ENCODE results near the gene ZNF292.
"Not testable (repeated sequence)": the region's sequence is repeated elsewhere in the genome, so short reads cannot be mapped to it uniquely, and the experiment has no call there.

Gene ZNF292

GRCh38 chr6:87154993-87155841 is at the start of gene ZNF292:
ZNF292 (plus strand) TSS chr6:87155565; CDS start chr6:87155592, 27 bp downstream.
- DNase-seq: peak; percentile 95

DNA sequence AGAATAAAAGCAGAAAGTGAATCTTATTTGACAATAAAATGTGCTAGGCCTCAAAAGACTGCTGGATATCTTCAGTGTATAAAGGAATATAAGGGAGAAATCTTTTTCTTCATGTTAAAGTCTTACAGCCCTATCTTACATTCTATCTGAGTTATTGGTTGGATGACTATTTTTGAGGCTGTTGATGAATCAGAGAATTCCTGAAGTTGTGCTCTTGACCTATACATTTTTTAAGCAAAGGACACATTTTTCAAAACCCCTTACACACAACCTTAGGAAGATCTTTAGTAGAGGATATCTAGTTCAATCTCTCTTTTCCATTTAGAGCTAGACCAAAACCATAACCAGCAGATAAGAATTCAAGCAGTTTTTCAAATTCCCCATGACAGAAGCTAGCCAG is 49.5 kb upstream of the ZNF292 start:
- no peak for DNase-seq

DNA sequence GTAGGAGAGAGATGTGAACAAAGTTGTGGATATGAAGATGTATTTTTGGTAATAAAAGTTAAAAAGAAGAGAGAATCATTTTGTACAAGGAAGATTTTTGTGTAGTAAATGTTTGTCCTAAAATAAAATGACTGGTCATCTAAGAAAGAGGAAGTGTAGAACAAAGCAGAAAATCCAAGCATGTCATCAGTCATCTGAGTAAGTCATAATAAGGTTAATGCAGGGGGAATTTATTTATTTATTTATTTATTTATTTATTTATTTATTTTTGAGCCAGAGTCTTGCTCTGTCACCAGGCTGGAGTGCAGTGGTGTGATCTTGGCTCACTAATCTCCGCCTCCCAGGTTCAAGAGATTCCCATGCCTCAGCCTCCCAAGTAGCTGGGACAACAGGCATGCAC is 44.7 kb upstream of the ZNF292 start:
- no peak for DNase-seq

DNA sequence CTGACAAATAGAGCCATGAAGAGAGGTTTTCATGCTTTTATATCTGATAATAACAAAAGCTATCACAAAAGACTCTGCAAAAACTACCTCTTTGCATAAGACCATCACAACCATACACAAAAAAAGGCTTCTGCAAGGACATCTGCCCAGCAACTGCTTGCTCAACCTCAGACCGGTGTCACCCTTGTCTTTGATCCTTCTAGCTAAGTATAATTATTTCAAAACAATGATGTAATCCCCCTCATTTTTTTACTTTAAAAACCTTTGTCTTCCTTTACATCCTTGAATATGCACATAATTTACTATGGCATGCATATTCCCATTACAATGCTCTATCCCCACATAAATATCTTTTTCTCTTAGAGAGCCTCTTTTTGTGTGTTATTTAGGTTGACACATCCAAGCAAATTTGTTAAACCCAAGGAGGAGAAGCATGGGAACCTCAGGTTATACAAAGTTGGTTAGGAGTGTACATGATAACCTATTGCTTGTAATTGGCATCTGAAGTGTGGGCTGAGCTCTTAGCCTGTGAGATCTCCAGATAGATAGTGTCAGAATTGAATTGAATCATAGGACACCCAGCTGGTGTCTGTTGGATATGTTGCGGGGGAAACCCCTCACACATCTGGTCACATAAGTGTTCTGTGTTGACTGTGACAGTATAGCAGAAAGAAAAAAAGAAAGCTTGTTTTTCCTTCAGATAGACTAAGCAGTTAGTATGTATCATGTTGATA is 39.8 kb upstream of the ZNF292 start:
- no peak for DNase-seq

GRCh38 chr6:87116922-87117321 is 38.4 kb upstream of the ZNF292 start:
- DNase-seq: no peak

DNA sequence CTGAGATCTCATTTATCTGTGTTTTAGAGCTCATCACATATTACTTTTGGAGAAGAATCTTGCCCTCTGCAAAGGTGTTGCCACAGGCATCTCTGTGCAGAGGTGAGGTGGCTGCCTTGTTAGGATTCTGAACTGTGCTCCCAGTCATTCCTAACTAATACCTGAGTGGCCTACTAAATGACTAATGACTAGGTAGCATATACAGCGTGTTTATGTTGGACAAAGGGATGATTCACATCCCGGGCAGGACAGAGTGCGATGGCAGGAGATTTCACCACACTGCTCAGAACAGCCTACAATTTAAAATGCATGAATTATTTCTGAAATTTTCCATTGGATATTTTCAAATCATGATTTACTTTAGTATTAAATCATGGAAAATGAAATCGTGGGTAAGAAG is 37.3 kb upstream of the ZNF292 start:
- no peak for DNase-seq

DNA sequence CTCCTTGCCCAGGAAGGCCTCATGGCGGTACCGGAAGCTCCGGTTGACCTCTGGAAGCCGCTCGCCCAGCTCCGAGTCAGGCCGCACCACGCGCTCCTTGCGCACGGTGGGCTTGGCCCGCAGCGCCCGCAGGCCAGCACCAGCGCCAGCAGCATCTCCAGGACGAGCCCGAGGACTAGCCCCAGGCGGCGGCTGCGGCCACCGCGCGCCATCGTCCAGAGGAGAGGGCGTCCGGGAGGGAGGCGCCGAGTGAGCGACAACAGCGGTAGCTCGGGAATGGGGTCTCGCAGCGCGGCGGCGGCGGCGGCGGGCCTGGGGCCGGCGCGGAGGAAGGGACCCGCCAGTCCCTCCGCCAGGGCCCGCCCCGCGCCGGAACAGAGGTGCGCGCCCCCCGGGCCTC is 32.9 kb upstream of the ZNF292 start:
- no peak for DNase-seq

DNA sequence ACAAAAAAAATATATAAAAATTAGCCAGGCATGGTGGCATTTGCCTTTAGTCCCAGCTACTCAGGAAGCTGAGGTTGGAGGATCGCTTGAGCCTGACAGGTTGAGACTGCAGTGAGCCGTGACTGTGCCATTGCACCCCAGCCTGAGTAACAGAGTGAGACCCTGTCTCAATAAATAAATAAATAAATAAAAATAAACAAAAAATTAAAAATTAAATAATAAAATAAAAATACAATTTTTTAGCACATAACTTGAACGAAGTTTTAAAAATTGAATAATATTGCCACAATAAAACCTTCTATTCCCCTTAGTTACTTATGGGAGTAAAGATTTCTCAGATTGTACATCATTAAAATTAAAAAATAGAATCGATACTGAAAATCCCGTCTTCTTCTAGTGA is 31.3 kb upstream of the ZNF292 start:
- DNase-seq: no peak

GRCh38 chr6:87126501-87126900 is 28.9 kb upstream of the ZNF292 start:
- DNase-seq: no peak

- DNase-seq: no peak
These were observed 27.6 kb upstream of the ZNF292 start for GRCh38 chr6:87127737-87128136.

- DNase-seq: no peak
These were observed 18.4 kb upstream of the ZNF292 start for GRCh38 chr6:87136963-87137362.

- peak; percentile 27 for DNase-seq
These were observed 16.1 kb upstream of the ZNF292 start for GRCh38 chr6:87139236-87139635.

- DNase-seq: not testable (repeated sequence)
These were observed 15.4 kb upstream of the ZNF292 start for GRCh38 chr6:87139927-87140326.

DNA sequence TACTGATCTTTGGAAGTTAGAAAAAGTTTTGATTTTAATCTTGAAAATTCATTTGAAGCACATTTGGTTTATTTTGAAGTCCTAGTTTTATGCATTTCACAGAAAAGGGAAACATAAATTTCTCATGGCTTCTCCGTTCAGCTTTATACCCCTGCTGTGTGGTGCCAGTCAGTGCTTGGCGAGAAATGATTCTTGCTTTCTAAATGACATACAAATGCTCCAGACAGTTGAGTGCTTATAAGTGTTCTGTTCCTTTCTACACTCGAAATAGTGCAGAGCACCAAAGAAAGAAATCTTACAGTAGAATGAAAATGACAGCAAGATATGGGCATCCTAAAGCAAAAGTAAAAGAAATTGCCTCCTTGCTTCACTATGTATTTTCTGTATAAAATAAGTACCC is 9.0 kb upstream of the ZNF292 start:
- no peak for DNase-seq

DNA sequence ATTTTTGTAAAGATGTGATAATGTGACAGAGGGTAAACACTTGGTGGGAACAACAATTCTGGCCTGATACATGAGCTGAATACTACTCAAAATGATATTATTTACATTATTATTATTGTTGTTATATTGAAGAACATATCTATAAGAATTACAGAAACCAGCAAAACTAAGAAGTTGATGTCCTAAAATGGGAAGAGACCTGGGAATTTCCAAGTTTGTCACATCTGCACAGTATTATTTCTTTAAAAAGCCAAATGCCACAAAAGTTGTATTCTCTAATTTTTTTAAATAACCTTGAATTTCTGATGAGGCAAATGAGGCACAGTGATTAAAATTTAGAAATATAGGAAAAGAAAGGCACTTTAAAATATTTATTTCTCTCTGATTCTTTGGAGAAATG is 5.0 kb upstream of the ZNF292 start:
- no peak for DNase-seq

GRCh38 chr6:87151471-87151780 is 3.9 kb upstream of the ZNF292 start:
- DNase-seq: no peak

GRCh38 chr6:87151781-87152525 is 3.4 kb upstream of the ZNF292 start:
- peak; percentile 56 for DNase-seq

DNA sequence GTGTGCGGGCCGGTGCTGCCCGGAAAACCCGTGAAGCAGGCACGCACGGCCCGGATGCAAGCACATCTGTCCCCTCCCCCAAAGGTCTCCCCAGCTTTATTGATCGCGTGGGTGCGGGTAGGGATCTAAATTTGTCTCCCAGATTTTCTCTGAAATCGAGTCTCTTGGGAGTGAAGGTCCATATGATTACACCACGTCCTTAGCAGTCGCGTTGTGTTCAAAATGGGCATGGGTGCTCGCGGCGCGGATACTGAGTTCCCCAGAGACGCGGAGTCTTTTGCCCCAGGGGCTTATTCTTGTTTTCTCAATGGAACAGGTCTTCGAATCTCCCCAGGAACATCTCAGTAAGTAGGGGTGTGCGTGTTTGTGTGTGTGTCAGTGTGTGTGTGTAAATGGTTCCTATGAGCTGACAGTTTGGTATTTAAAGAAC is 2.8 kb upstream of the ZNF292 start:
- DNase-seq: no peak

DNA sequence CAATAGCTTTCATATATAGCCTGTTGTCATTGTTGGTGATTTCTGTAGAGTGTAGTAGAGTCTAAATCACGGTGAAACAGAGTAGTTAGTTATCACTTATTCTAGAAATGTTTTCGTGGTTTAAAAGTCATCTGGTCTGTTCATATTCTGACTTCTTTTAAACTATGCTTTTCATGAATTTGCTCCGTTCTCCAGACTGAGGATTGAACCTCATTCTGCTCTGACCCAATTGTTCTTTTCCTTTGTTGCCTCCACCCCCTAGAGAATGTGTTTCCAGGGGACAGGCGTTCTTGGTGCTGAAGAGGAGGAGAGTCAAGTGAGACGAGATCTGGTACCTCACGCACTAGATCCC is 748 bp upstream of the ZNF292 start:
- no peak for DNase-seq

GRCh38 chr6:87155842-87156815 is 764 bp downstream of the ZNF292 start:
- DNase-seq: peak; percentile 48

GRCh38 chr6:87157596-87157995 is 2.2 kb downstream of the ZNF292 start:
- not testable (repeated sequence) for DNase-seq

DNA sequence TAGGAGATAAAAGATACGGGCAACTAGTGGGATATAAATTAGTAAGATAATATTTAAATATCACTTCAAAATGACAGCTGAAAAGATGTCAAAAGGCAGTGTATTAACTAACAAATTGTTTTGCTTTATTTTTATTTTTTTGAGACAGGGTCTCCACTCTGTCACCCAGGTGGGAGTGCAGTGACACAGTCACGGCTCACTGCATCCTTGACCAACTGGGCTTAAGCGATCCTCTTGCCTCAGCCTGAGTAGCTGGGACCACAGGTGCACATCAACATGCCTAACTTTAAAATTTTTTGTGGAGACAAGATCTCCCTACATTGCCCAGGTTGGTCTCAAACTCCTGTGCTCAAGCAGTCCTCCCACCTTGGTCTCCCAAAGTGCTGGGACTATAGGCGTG is 5.9 kb downstream of the ZNF292 start:
- DNase-seq: no peak

DNA sequence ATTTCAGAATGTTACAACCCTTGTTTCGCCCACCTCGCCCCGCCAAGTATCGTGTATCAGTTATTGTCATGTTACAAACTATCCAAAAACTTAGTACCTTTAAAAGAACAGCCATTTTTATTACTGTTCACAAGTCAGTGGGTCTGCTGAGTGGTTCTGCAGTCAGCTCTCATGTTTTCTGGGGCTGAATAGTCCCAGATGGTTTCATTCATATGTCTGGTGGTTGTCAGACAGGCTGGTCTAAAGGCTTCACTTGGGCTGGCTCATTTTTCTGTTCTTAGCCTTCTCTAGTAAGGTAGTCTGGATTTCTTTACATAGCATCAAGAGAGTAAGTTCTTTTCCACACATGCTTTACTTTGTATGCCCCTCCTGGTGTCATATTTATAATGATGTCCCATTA is 8.6 kb downstream of the ZNF292 start:
- no peak for DNase-seq

Measured in CD4-positive, alpha-beta T cell treated with Interleukin-15 for 1 hour (primary cell).